Measurements from ENCODE around the gene HECTD1. TPM values are rescaled to one million over a fixed set of nuclear protein-coding genes. Genes with fewer than 3 reads are reported as not detected.

Gene HECTD1
- total RNA-seq, 1 experiment from 2014 or later, result 101 TPM

GRCh38 chr14:31196839-31197492 is 10.6 kb downstream of the HECTD1 start:
- DNase-seq (ENCODE audit: low read depth, low spot score) (no peak), ATAC-seq (no peak)
- Histone ChIP-seq H3K27me3 (ENCODE audit: control insufficient read depth, insufficient read depth, low read length) (no peaks in the 10 kb centered on the region), H3K4me1 (ENCODE audit: control insufficient read depth, insufficient read depth, low read length) (no peaks in the 10 kb centered on the region), H3K4me3 (ENCODE audit: low read depth in 2 of 2, low read length in 2 of 2) (no peak overlapping the region), H3K27ac (ENCODE audit: low read length) (no peak overlapping the region), H3K9me3 (ENCODE audit: control insufficient read depth, insufficient read depth, low read depth, low read length) (no peaks in the 10 kb centered on the region), H3K36me3 (ENCODE audit: control insufficient read depth, insufficient read depth, low read length) (no peaks in the 10 kb centered on the region; the same call in none of the 2 replicates)
- ChIA-PET POLR2A (no interaction called here), CTCF (no interaction called here)
- TF ChIP-seq CTCF (IDR thresholded peaks at IDR 0.05) (no peak), REST (IDR thresholded peaks at IDR 0.05; ENCODE audit: insufficient read depth in 1 of 2, low read depth in 2 of 2, low read length in 1 of 2) (no peak), SIN3A (IDR thresholded peaks at IDR 0.05; ENCODE audit: borderline replicate concordance, insufficient read depth, low read depth, low read length) (no peak), POLR2AphosphoS5 (IDR thresholded peaks at IDR 0.05; ENCODE audit: low read depth, low read length) (no peak), TCF7L2 (IDR thresholded peaks at IDR 0.05; ENCODE audit: low read depth, low read length) (no peak)
- no TSS peak for BruUV-seq (replicated peaks)
- in situ Hi-C loops (cut with HindIII; ENCODE audit: low pct_unique_long_range_greater_than_20kb, low sequenced_read_pairs) (no loop called here), intact Hi-C loops (cut with micrococcal nuclease; ENCODE audit: unreplicated experiment) (no loop called here)

- ATAC-seq (no peak), DNase-seq (ENCODE audit: low read depth, low spot score) (no peak)
- Histone ChIP-seq H3K27me3 (ENCODE audit: control insufficient read depth, insufficient read depth, low read length) (no peaks in the 10 kb centered on the region), H3K36me3 (ENCODE audit: control insufficient read depth, insufficient read depth, low read length) (no peaks in the 10 kb centered on the region; the same call in 1 of the 2 replicates), H3K4me1 (ENCODE audit: control insufficient read depth, insufficient read depth, low read length) (no peaks in the 10 kb centered on the region), H3K9me3 (ENCODE audit: control insufficient read depth, insufficient read depth, low read depth, low read length) (no peaks in the 10 kb centered on the region), H3K4me3 (ENCODE audit: low read depth in 2 of 2, low read length in 2 of 2) (no peak overlapping the region), H3K27ac (ENCODE audit: low read length) (no peak overlapping the region)
- intact Hi-C loops (cut with micrococcal nuclease; ENCODE audit: unreplicated experiment), result no loop called here
- TF ChIP-seq REST (IDR thresholded peaks at IDR 0.05; ENCODE audit: insufficient read depth in 1 of 2, low read depth in 2 of 2, low read length in 1 of 2), result no peak
- no peak for TF ChIP-seq POLR2AphosphoS5 (IDR thresholded peaks at IDR 0.05; ENCODE audit: low read depth, low read length)
- no peak for TF ChIP-seq CTCF (IDR thresholded peaks at IDR 0.05)
- no peak for TF ChIP-seq SIN3A (IDR thresholded peaks at IDR 0.05; ENCODE audit: borderline replicate concordance, insufficient read depth, low read depth, low read length)
- TF ChIP-seq TCF7L2 (IDR thresholded peaks at IDR 0.05; ENCODE audit: low read depth, low read length), result no peak
- CTCF ChIA-PET, result no interaction called here
- POLR2A ChIA-PET, result no interaction called here
- in situ Hi-C loops (cut with HindIII; ENCODE audit: low pct_unique_long_range_greater_than_20kb, low sequenced_read_pairs), result no loop called here
- no TSS peak for BruUV-seq (replicated peaks)
These were observed 12.9 kb downstream of the HECTD1 start for GRCh38 chr14:31194661-31195060.

Data from Panc1 (cell line).